ENCODE data around the gene RLF. TPM values are rescaled to one million over a fixed set of nuclear protein-coding genes. Genes with fewer than 3 reads are reported as not detected.
A peak's percentile ranks its signal among the peaks of the same experiment; 100 is the strongest.

RLF gene
- total and polyA plus RNA-seq, 10 of the 15 experiments (the other 5 are each of a cell fraction or from before 2014, with no cell fraction given), result 2.0 to 19.8 (median 8.7) TPM

- TF ChIP-seq E4F1 (IDR thresholded peaks at IDR 0.05; ENCODE audit: borderline replicate concordance, partially characterized antibody) (no peak), CBX5 (IDR thresholded peaks at IDR 0.05; ENCODE audit: low read depth) (no peak), FOXM1 (IDR thresholded peaks at IDR 0.05; ENCODE audit: low read depth, low read length) (peak; percentile 25; the same call in 1 of the 2 replicates), ATF3 (IDR thresholded peaks at IDR 0.05; ENCODE audit: borderline replicate concordance, extremely low read depth, low read depth, low read length) (no peak), PBX3 (IDR thresholded peaks at IDR 0.05; ENCODE audit: insufficient replicate concordance, low read depth, low read length) (no peak), MYC (IDR thresholded peaks at IDR 0.05; ENCODE audit: insufficient read depth, insufficient read length, insufficient replicate concordance, low read length, severe bottlenecking) (no peak), NFYB (IDR thresholded peaks at IDR 0.05; ENCODE audit: insufficient read depth, low read depth, low read length) (no peak), YBX1 (IDR thresholded peaks at IDR 0.05) (no peak), E2F4 (IDR thresholded peaks at IDR 0.05; ENCODE audit: low read depth, low read length) (no peak), CUX1 (IDR thresholded peaks at IDR 0.05; ENCODE audit: insufficient replicate concordance, low read depth, low read length) (no peak), BCL3 (IDR thresholded peaks at IDR 0.05; ENCODE audit: borderline replicate concordance, insufficient read depth, low read depth, low read length, poor library complexity, severe bottlenecking) (no peak), BCL11A (IDR thresholded peaks at IDR 0.05; ENCODE audit: low read depth, low read length) (peak; percentile 22; the same call in 1 of the 2 replicates), RBBP5 (conservative IDR thresholded peaks at IDR 0.05) (no peak), NKRF (conservative IDR thresholded peaks at IDR 0.05) (no peak)
These were observed 71.3 kb downstream of the RLF start (continued) for GRCh38 chr1:40232444-40232843.

All from GM12878 (cell line).